Liver (tissue), 3 donors: ENCODE results near the gene CAP2.

Experiments
- CTCF ChIP-seq: fragments of 150-350 bp; IDR thresholded peaks from 2 replicates; pipeline ENCODE4 v1.5.1; 2017; ENCODE audit warnings: improper control_type of control experiment, low read depth, low read length; ENCODE audit not compliant: missing input control
- SP1 ChIP-seq: IDR thresholded peaks from 2 replicates; pipeline ENCODE4 v1.6.1; 2018; ENCODE audit warnings: antibody characterized with exemption, mild to moderate bottlenecking
- ZBTB33 ChIP-seq: IDR thresholded peaks from 2 replicates; pipeline ENCODE4 v1.6.1; 2016; ENCODE audit warnings: antibody characterized with exemption
- donor health status: healthy.
- donor health status: healthy.

- TF ChIP-seq SP1 (no peak), CTCF (no peak), ZBTB33 (no peak)
These were observed 162.6 kb downstream of the CAP2 start for GRCh38 chr6:17556014-17556413.
